ENCODE measurements around the gene SLC35A2.

DNA sequence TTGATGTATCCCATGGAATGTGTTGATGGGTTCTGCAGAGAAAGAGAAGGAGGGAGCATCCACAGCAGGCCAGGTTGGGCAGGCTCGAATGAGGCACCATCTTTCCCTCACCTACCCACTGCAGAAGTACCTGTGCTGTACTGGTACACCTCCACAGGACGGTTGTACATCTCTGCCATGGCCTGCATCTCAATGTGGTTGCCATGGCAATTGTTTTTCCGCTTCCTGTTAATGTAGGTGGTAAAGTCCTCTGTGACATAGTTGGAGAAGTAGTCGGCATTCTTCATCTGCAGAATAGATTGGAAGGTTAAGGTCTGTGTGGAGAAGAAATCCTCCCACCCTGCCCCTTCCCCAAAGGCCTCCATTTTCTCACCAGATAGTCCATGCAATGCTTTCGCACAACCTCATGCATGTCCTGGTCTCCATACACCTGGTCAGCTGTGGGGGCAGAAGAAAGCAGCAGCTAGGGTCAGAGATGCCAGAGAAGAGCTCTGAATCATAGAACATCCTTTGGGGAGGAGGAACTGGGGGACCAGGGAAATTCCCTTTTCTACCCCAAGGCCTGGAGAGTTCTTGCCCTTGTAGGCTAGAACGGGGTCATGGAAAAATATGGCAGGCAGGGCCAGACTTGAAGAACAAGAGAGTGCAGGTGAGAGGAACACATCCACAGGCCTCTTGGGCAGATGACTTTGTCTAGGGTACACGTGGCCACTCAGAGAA is 23.3 kb upstream of the SLC35A2 start:
- no peak for TF ChIP-seq POLR2A (IDR thresholded peaks at IDR 0.05)
- TF ChIP-seq, protein P1, sequence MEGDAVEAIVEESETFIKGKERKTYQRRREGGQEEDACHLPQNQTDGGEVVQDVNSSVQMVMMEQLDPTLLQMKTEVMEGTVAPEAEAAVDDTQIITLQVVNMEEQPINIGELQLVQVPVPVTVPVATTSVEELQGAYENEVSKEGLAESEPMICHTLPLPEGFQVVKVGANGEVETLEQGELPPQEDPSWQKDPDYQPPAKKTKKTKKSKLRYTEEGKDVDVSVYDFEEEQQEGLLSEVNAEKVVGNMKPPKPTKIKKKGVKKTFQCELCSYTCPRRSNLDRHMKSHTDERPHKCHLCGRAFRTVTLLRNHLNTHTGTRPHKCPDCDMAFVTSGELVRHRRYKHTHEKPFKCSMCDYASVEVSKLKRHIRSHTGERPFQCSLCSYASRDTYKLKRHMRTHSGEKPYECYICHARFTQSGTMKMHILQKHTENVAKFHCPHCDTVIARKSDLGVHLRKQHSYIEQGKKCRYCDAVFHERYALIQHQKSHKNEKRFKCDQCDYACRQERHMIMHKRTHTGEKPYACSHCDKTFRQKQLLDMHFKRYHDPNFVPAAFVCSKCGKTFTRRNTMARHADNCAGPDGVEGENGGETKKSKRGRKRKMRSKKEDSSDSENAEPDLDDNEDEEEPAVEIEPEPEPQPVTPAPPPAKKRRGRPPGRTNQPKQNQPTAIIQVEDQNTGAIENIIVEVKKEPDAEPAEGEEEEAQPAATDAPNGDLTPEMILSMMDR (IDR thresholded peaks at IDR 0.05) = no peak
